Liver (tissue), 9 donors: Measurements from ENCODE around the gene RAI1. TPM values are rescaled to one million over a fixed set of nuclear protein-coding genes. Genes with fewer than 3 reads are reported as not detected.

Experiments used
- DNase-seq: peaks from one replicate; pipeline ENCODE4 v3.0.0-alpha.2; 2017; ENCODE audit warnings: low spot score
- H3K27ac ChIP-seq, 2 donors: one replicate each; pipeline ENCODE4 v1.7.0; 2013; ENCODE audit warnings: inconsistent platforms in 2 of 2, low read length in 2 of 2, control low read depth in 1 of 2, low read depth in 1 of 2, mild to moderate bottlenecking in 1 of 2
- H3K27me3 ChIP-seq, 4 donors: one replicate each; pipeline versions ENCODE4 v1.6.1 to v1.7.0; 2013; ENCODE audit warnings: low read length in 3 of 4, inconsistent platforms in 1 of 4, mild to moderate bottlenecking in 1 of 4, moderate library complexity in 1 of 4; ENCODE audit not compliant: control insufficient read depth in 4 of 4, insufficient read depth in 4 of 4
- H3K36me3 ChIP-seq, 4 donors: one replicate each; pipeline versions ENCODE4 v1.6.1 to v1.7.0; 2013; ENCODE audit warnings: low read length in 3 of 4, mild to moderate bottlenecking in 3 of 4, low read depth in 1 of 4, moderate library complexity in 1 of 4; ENCODE audit not compliant: control insufficient read depth in 4 of 4, insufficient read depth in 3 of 4
- H3K4me1 ChIP-seq, 4 donors: one replicate each; pipeline versions ENCODE4 v1.6.1 to v1.7.0; 2013; ENCODE audit warnings: low read length in 3 of 4, mild to moderate bottlenecking in 3 of 4, moderate library complexity in 1 of 4; ENCODE audit not compliant: control insufficient read depth in 4 of 4, insufficient read depth in 4 of 4
- H3K4me3 ChIP-seq, 3 donors: one replicate each; pipeline versions ENCODE4 v1.6.1 to v1.7.0; 2013; ENCODE audit warnings: low read length in 3 of 3, control low read depth in 1 of 3, low read depth in 1 of 3, mild to moderate bottlenecking in 1 of 3
- H3K9ac ChIP-seq, 2 donors: one replicate each; pipeline ENCODE4 v1.7.0; 2013; ENCODE audit warnings: low read length in 2 of 2, mild to moderate bottlenecking in 2 of 2, moderate library complexity in 2 of 2, control low read depth in 1 of 2, low read depth in 1 of 2
- H3K9me3 ChIP-seq, 4 donors: one replicate each; pipeline versions ENCODE4 v1.6.1 to v1.7.0; 2013; ENCODE audit warnings: low read length in 3 of 4; ENCODE audit not compliant: control insufficient read depth in 4 of 4
- ATF3 ChIP-seq: IDR thresholded peaks from 2 replicates; pipeline ENCODE4 v1.6.1; 2016; ENCODE audit warnings: antibody characterized with exemption
- CTCF ChIP-seq: fragments of 150-350 bp; IDR thresholded peaks from 2 replicates; pipeline ENCODE4 v1.5.1; 2017; ENCODE audit warnings: improper control_type of control experiment, low read depth, low read length; ENCODE audit not compliant: missing input control
- EGR1 ChIP-seq, 2 donors: IDR thresholded peaks; 2 replicates each; pipeline ENCODE4 v1.6.1; 2016 to 2018; ENCODE audit warnings: antibody characterized with exemption in 2 of 2, low read depth in 2 of 2
- FOXA1 ChIP-seq: IDR thresholded peaks from 2 replicates; pipeline ENCODE4 v1.6.1; 2016; ENCODE audit warnings: antibody characterized with exemption
- FOXA2 ChIP-seq: IDR thresholded peaks from 2 replicates; pipeline ENCODE4 v1.6.1; 2016; ENCODE audit warnings: antibody characterized with exemption
- GABPA ChIP-seq, 2 donors: IDR thresholded peaks in 1 of 2; conservative IDR thresholded peaks in 1 of 2; 2 replicates each; pipeline ENCODE4 v1.6.1; 2016; ENCODE audit warnings: antibody characterized with exemption in 2 of 2, mild to moderate bottlenecking in 1 of 2, moderate library complexity in 1 of 2
- HNF4A ChIP-seq, 2 donors: conservative IDR thresholded peaks; 2 replicates each; pipeline ENCODE4 v1.6.1; 2016; ENCODE audit warnings: antibody characterized with exemption in 2 of 2, mild to moderate bottlenecking in 2 of 2
- HNF4G ChIP-seq: IDR thresholded peaks from 2 replicates; pipeline ENCODE4 v1.6.1; 2016; ENCODE audit warnings: antibody characterized with exemption
- JUND ChIP-seq, 2 donors: IDR thresholded peaks; 2 replicates each; pipeline ENCODE4 v1.6.1; 2016; ENCODE audit warnings: antibody characterized with exemption in 2 of 2
- MAX ChIP-seq: IDR thresholded peaks from 2 replicates; pipeline ENCODE4 v1.6.1; 2016; ENCODE audit warnings: antibody characterized with exemption
- NR2F2 ChIP-seq: IDR thresholded peaks from 2 replicates; pipeline ENCODE4 v1.6.1; 2016; ENCODE audit warnings: antibody characterized with exemption
- RAD21 ChIP-seq, 2 donors: IDR thresholded peaks; 2 replicates each; pipeline ENCODE4 v1.6.1; 2016; ENCODE audit warnings: antibody characterized with exemption in 2 of 2, mild to moderate bottlenecking in 2 of 2
- REST ChIP-seq: IDR thresholded peaks from 2 replicates; pipeline ENCODE4 v1.6.1; 2016; ENCODE audit warnings: antibody characterized with exemption, mild to moderate bottlenecking
- RXRA ChIP-seq, 2 donors: IDR thresholded peaks; 2 replicates each; pipeline ENCODE4 v1.6.1; 2017 to 2018; ENCODE audit warnings: antibody characterized with exemption in 2 of 2, mild to moderate bottlenecking in 1 of 2
- SP1 ChIP-seq: IDR thresholded peaks from 2 replicates; pipeline ENCODE4 v1.6.1; 2018; ENCODE audit warnings: antibody characterized with exemption, mild to moderate bottlenecking
- TAF1 ChIP-seq: conservative IDR thresholded peaks from 2 replicates; pipeline ENCODE4 v1.6.1; 2016; ENCODE audit warnings: antibody characterized with exemption, mild to moderate bottlenecking
- YY1 ChIP-seq: IDR thresholded peaks from 2 replicates; pipeline ENCODE4 v1.6.1; 2016; ENCODE audit warnings: antibody characterized with exemption, mild to moderate bottlenecking
- ZBTB33 ChIP-seq: IDR thresholded peaks from 2 replicates; pipeline ENCODE4 v1.6.1; 2016; ENCODE audit warnings: antibody characterized with exemption
- WGBS: extraction: QIAGEN DNeasy Blood & Tissue Kit; methylation state at CpG from one replicate; pipeline ENCODE4 v1.1.7; 2013; 5-methylcytosine and 5-hydroxymethylcytosine counted together
- polyA plus RNA-seq, 2 donors: library from polyadenylated mRNA; stranded (reverse) in 1 of 2; unstranded in 1 of 2; fragments of 200-250 nt in 1 of 2; fragments of >200 nt in 1 of 2; fragmentation: Nextera tagmentation in 1 of 2; extraction: Ambion mirVana in 1 of 2; gene quantifications; one replicate each; pipeline versions ENCODE4 v1.2.1 to v1.2.3, GENCODE V29; 2013 to 2015
- total RNA-seq, 2 donors: library from RNA; depleted of rRNA; stranded (reverse); fragments of >200 nt; gene quantifications; one replicate each; pipeline ENCODE4 v1.2.3, GENCODE V29; 2014
- donor health status: healthy.
- donor health status: healthy.
- donor health status: healthy.
- donor health status: healthy.
- donor health status: healthy.

Gene RAI1
- total and polyA plus RNA-seq, 4 donors, result 0.57 to 7.6 (median 5.3) TPM

GRCh38 chr17:17813055-17813724, 131.9 kb downstream of the RAI1 start:
- peak overlapping the region; percentile 5 to 52 for H3K27ac ChIP-seq
- H3K9ac ChIP-seq, result no peak overlapping the region
- 91% methylated on average over 25 of the region's 25 CpGs for WGBS
- H3K9me3 ChIP-seq, result no peaks in the 10 kb centered on the region
- H3K36me3 ChIP-seq, result peaks cover 10 to 29% (median 23%) of the 10 kb centered on the region in 4 donors
- no peak for DNase-seq
- H3K4me1 ChIP-seq, result peaks cover 18 to 77% (median 45%) of the 10 kb centered on the region in 4 donors
- no peak overlapping the region for H3K4me3 ChIP-seq
- H3K27me3 ChIP-seq, result no peaks in the 10 kb centered on the region
- no peak for TF ChIP-seq FOXA1
- no peak for TF ChIP-seq REST
- no peak for TF ChIP-seq GABPA (IDR thresholded peaks at IDR 0.05 in 1 of 2, conservative IDR thresholded peaks at IDR 0.05 in 1 of 2)
- no peak for TF ChIP-seq ZBTB33
- TF ChIP-seq HNF4G, result no peak
- TF ChIP-seq SP1, result no peak
- TF ChIP-seq ATF3, result no peak
- TF ChIP-seq CTCF, result no peak
- no peak for TF ChIP-seq JUND (IDR thresholded peaks at IDR 0.05)
- TF ChIP-seq HNF4A (conservative IDR thresholded peaks at IDR 0.05), result no peak

GRCh38 chr17:17813725-17814095, 132.5 kb downstream of the RAI1 start:
- 76% methylated on average over 16 of the region's 16 CpGs for WGBS
- peaks cover 21 to 82% (median 49%) of the 10 kb centered on the region in 4 donors for H3K4me1 ChIP-seq
- TF ChIP-seq YY1, result no peak
- no peak for TF ChIP-seq NR2F2
- TF ChIP-seq HNF4A (conservative IDR thresholded peaks at IDR 0.05), result no peak
- no peak for TF ChIP-seq MAX
- TF ChIP-seq TAF1, result no peak
- no peak for TF ChIP-seq EGR1 (IDR thresholded peaks at IDR 0.05; ENCODE audit: low read depth in 2 of 2)
- no peak for TF ChIP-seq HNF4G
- TF ChIP-seq GABPA (IDR thresholded peaks at IDR 0.05 in 1 of 2, conservative IDR thresholded peaks at IDR 0.05 in 1 of 2), result no peak
- TF ChIP-seq CTCF, result no peak
- TF ChIP-seq ZBTB33, result no peak
- TF ChIP-seq FOXA2, result no peak
- no peak for TF ChIP-seq RXRA (IDR thresholded peaks at IDR 0.05)
- TF ChIP-seq RAD21 (IDR thresholded peaks at IDR 0.05), result no peak

More at GRCh38 chr17:17813725-17814095, 132.5 kb downstream of the RAI1 start:
- Histone ChIP-seq H3K9ac (no peak overlapping the region), H3K27ac (peak overlapping the region in 1 of 2 donors; percentile 52), H3K36me3 (peaks cover 10 to 33% (median 25%) of the 10 kb centered on the region in 4 donors), H3K27me3 (no peaks in the 10 kb centered on the region), H3K4me3 (no peak overlapping the region), H3K9me3 (no peaks in the 10 kb centered on the region)
- no peak for DNase-seq
